Activated T-cell treated with anti-CD3 and anti-CD28 coated beads for 1 hour (primary cell): Measurements from ENCODE around the gene CCNL2.
"Not testable (repeated sequence)": the region's sequence is repeated elsewhere in the genome, so short reads cannot be mapped to it uniquely, and the experiment has no call there.

Experiments used
- DNase-seq: peaks from one replicate; pipeline ENCODE4 v3.0.0-alpha.2; 2020; ENCODE audit warnings: low read depth

Gene CCNL2

GRCh38 chr1:1399187-1399871 is at the start of gene CCNL2:
Gene CCNL2 (minus strand): TSS chr1:1399335. CDS start chr1:1399306, 29 bp downstream.
- peak; percentile 98 for DNase-seq

GRCh38 chr1:1446631-1447030 is 47.5 kb upstream of the CCNL2 start:
- not testable (repeated sequence) for DNase-seq

- DNase-seq = no peak
These were observed 43.1 kb upstream of the CCNL2 start for GRCh38 chr1:1442069-1442770.

- DNase-seq = peak; percentile 56
These were observed 42.1 kb upstream of the CCNL2 start for GRCh38 chr1:1441002-1441888.

- no peak for DNase-seq
These were observed 41.3 kb upstream of the CCNL2 start for GRCh38 chr1:1440262-1441001.

GRCh38 chr1:1439546-1440261 is 40.6 kb upstream of the CCNL2 start:
- no peak for DNase-seq

GRCh38 chr1:1438531-1439381 is 39.6 kb upstream of the CCNL2 start:
- DNase-seq = no peak

GRCh38 chr1:1437904-1438376 is 38.8 kb upstream of the CCNL2 start:
- no peak for DNase-seq

GRCh38 chr1:1437033-1437903 is 38.1 kb upstream of the CCNL2 start:
- no peak for DNase-seq

- no peak for DNase-seq
These were observed 37.5 kb upstream of the CCNL2 start for GRCh38 chr1:1436630-1437032.

- no peak for DNase-seq
These were observed 36.9 kb upstream of the CCNL2 start for GRCh38 chr1:1435911-1436629.

GRCh38 chr1:1435106-1435903 is 36.2 kb upstream of the CCNL2 start, which contains the start of gene VWA1:
Gene VWA1 (plus strand): TSS chr1:1435690. CDS start chr1:1435749, 59 bp downstream.
- peak; percentile 46 for DNase-seq

GRCh38 chr1:1434824-1435105 is 35.6 kb upstream of the CCNL2 start:
- DNase-seq = no peak

GRCh38 chr1:1434131-1434823 is 35.1 kb upstream of the CCNL2 start:
- DNase-seq = no peak

- no peak for DNase-seq
These were observed 34.6 kb upstream of the CCNL2 start for GRCh38 chr1:1433804-1434130.

- DNase-seq = no peak
These were observed 34.0 kb upstream of the CCNL2 start for GRCh38 chr1:1432951-1433803.
